IMR-90 (cell line): Measurements from ENCODE around the gene TMEM132A. TPM values are rescaled to one million over a fixed set of nuclear protein-coding genes. Genes with fewer than 3 reads are reported as not detected.

ENCODE experiments used
- microRNA-seq, 2 experiments: library from miRNA; stranded (forward) in 1 of 2; unstranded in 1 of 2; fragments of 10-50 nt in 1 of 2; fragments of <30 nt in 1 of 2; gene quantifications in 1 of 2; microRNA quantifications in 1 of 2; one replicate each; pipeline versions ENCODE3 to v1.1.0; 2013 to 2020; ENCODE audit not compliant: insufficient read depth in 1 of 2, insufficient read length in 1 of 2, unreplicated experiment in 1 of 2
- polyA plus RNA-seq, 3 experiments: library from polyadenylated mRNA; depleted of rRNA; stranded (reverse); fragments of >200 nt; gene quantifications; 2 replicates each; pipeline ENCODE4 v1.2.3, GENCODE V29; 2012; ENCODE audit warnings: low replicate concordance in 1 of 3
- small RNA-seq, 5 experiments: library from RNA; depleted of rRNA; stranded (forward); fragments of <200 nt; gene quantifications; one replicate each; pipeline ENCODE3, GENCODE V24; 2012
- total RNA-seq: library from RNA; depleted of rRNA; stranded (reverse); fragments of >200 nt; gene quantifications from 2 replicates; pipeline ENCODE4 v1.2.3, GENCODE V29; 2012; rRNA removed

TMEM132A gene
- total and polyA plus RNA-seq, 2 of the 4 experiments (the other 2 are of a cell fraction), result 7.7 to 64.2 TPM

Small RNAs within 50 kb of the gene (microRNA-seq; reads per million reads assigned to microRNA genes)
- gene RNU6-933P (ENCODE audit: insufficient read depth, insufficient read length), result not detected

Small RNAs within 50 kb of the gene (small RNA-seq; reads per million reads assigned to genes)
- gene RNU6-933P, result 0.25 to 39.2 (median 1.1) reads per million in 5 experiments

Other genes starting within 250 kb of the TMEM132A start
- gene MS4A8, start 224.8 kb upstream of the TMEM132A start, total RNA-seq, result not detected in 2 replicates
- not detected in 2 replicates for gene MS4A8, start 224.8 kb upstream of the TMEM132A start, polyA plus RNA-seq (2012; rRNA removed)
- not detected in 2 replicates for gene MS4A18, start 199.7 kb upstream of the TMEM132A start, total RNA-seq
- not detected in 2 replicates for gene MS4A18, start 199.7 kb upstream of the TMEM132A start, polyA plus RNA-seq (2012; rRNA removed)
- not detected in 2 replicates for gene MS4A15, start 167.6 kb upstream of the TMEM132A start, total RNA-seq
- gene MS4A15, start 167.6 kb upstream of the TMEM132A start, polyA plus RNA-seq (2012; rRNA removed), result not detected in 2 replicates
- gene MS4A10, start 139.1 kb upstream of the TMEM132A start, total RNA-seq, result not detected in 2 replicates
- gene MS4A10, start 139.1 kb upstream of the TMEM132A start, polyA plus RNA-seq (2012; rRNA removed), result not detected in 2 replicates
- gene CCDC86, start 82.3 kb upstream of the TMEM132A start, total RNA-seq, result 9.5 and 10.3 TPM in 2 replicates
- gene CCDC86, start 82.3 kb upstream of the TMEM132A start, polyA plus RNA-seq (2012; rRNA removed), result 34.0 and 38.7 TPM in 2 replicates
- under 0.01 TPM in 2 replicates for gene PTGDR2, start 68.5 kb upstream of the TMEM132A start, total RNA-seq
- gene PTGDR2, start 68.5 kb upstream of the TMEM132A start, polyA plus RNA-seq (2012; rRNA removed), result 0.09 and 0.12 TPM in 2 replicates
- 0.18 and 0.28 TPM in 2 replicates for gene ZP1, start 56.9 kb upstream of the TMEM132A start, total RNA-seq
- gene ZP1, start 56.9 kb upstream of the TMEM132A start, polyA plus RNA-seq (2012; rRNA removed), result 1.2 and 1.6 TPM in 2 replicates
- 29.7 and 29.8 TPM in 2 replicates for gene PRPF19, start 17.9 kb upstream of the TMEM132A start, total RNA-seq
- 48.5 and 50.4 TPM in 2 replicates for gene PRPF19, start 17.9 kb upstream of the TMEM132A start, polyA plus RNA-seq (2012; rRNA removed)
- 15.1 and 17.2 TPM in 2 replicates for gene TMEM109, start 10.3 kb upstream of the TMEM132A start, total RNA-seq
- gene TMEM109, start 10.3 kb upstream of the TMEM132A start, polyA plus RNA-seq (2012; rRNA removed), result 69.7 and 73.6 TPM in 2 replicates
- 1.9 and 3.2 TPM in 2 replicates for gene SLC15A3, start 27.7 kb downstream of the TMEM132A start, total RNA-seq
- 4.4 and 5.2 TPM in 2 replicates for gene SLC15A3, start 27.7 kb downstream of the TMEM132A start, polyA plus RNA-seq (2012; rRNA removed)
- gene CD6, start 47.2 kb downstream of the TMEM132A start, total RNA-seq, result not detected in 2 replicates
- not detected in 2 replicates for gene CD6, start 47.2 kb downstream of the TMEM132A start, polyA plus RNA-seq (2012; rRNA removed)
- gene CD5, start 178.0 kb downstream of the TMEM132A start, total RNA-seq, result not detected in 2 replicates
- gene CD5, start 178.0 kb downstream of the TMEM132A start, polyA plus RNA-seq (2012; rRNA removed), result not detected in 2 replicates
- 3.2 and 3.6 TPM in 2 replicates for gene VPS37C, start 237.0 kb downstream of the TMEM132A start, total RNA-seq
- 13.2 and 14.1 TPM in 2 replicates for gene VPS37C, start 237.0 kb downstream of the TMEM132A start, polyA plus RNA-seq (2012; rRNA removed)